Muscle of leg (tissue), 11 donors: ENCODE results near the gene HSCB. TPM values are rescaled to one million over a fixed set of nuclear protein-coding genes. Genes with fewer than 3 reads are reported as not detected.
"Not testable (repeated sequence)": the region's sequence is repeated elsewhere in the genome, so short reads cannot be mapped to it uniquely, and the experiment has no call there.

Experiments
- DNase-seq: peaks from one replicate; pipeline ENCODE4 v3.0.0; 2013
- H3K27ac ChIP-seq: one replicate; pipeline ENCODE4 v1.5.1; 2013; ENCODE audit warnings: mild to moderate bottlenecking, low read length, control low read depth
- H3K27me3 ChIP-seq: one replicate; pipeline ENCODE4 v1.6.1; 2013; ENCODE audit warnings: low read length; ENCODE audit not compliant: control insufficient read depth, insufficient read depth
- H3K36me3 ChIP-seq: one replicate; pipeline ENCODE4 v1.6.1; 2013; ENCODE audit warnings: low read length; ENCODE audit not compliant: control insufficient read depth, insufficient read depth
- H3K4me1 ChIP-seq: one replicate; pipeline ENCODE4 v1.6.1; 2013; ENCODE audit warnings: low read length; ENCODE audit not compliant: control insufficient read depth, insufficient read depth
- H3K4me3 ChIP-seq: one replicate; pipeline ENCODE4 v1.5.1; 2013; ENCODE audit warnings: low read length, control low read depth
- H3K9me3 ChIP-seq: replicated peaks from 2 replicates; pipeline ENCODE4 v1.6.1; 2013; ENCODE audit warnings: low read depth, low read length; ENCODE audit not compliant: control insufficient read depth
- WGBS: methylation state at CpG from one replicate; pipeline ENCODE4 v1.1.5; 2013; ENCODE audit warnings: missing lambda C conversion rate; ENCODE audit not compliant: insufficient coverage; 5-methylcytosine and 5-hydroxymethylcytosine counted together
- polyA plus RNA-seq, 8 donors: library from polyadenylated mRNA; unstranded; fragments of 120-200 nt; gene quantifications; one replicate each; pipeline versions ENCODE4 v1.2.1 to v1.2.3, GENCODE V29; 2013; ENCODE audit warnings: inconsistent platforms in 1 of 8, low replicate concordance in 1 of 8; ENCODE audit not compliant: insufficient read length in 8 of 8, insufficient read depth in 1 of 8
- total RNA-seq: library from RNA; stranded (reverse); fragments of 120-200 nt; gene quantifications from one replicate; pipeline ENCODE4 v1.2.4, GENCODE V29; 2013

Gene HSCB
- total and polyA plus RNA-seq, 9 donors, result 17.9 to 24.0 (median 20.4) TPM

GRCh38 chr22:28798810-28799605 is 57.2 kb downstream of the HSCB start:
- WGBS, result 3% methylated on average over 5 of the region's 7 CpGs
- DNase-seq, result peak; percentile 88
- peaks cover 23% of the 10 kb centered on the region for H3K4me1 ChIP-seq
- H3K36me3 ChIP-seq, result peaks cover 43% of the 10 kb centered on the region
- H3K27ac ChIP-seq, result peak overlapping the region; percentile 93
- H3K4me3 ChIP-seq, result peak overlapping the region; percentile 57
- no peaks in the 10 kb centered on the region for H3K9me3 ChIP-seq
- no peaks in the 10 kb centered on the region for H3K27me3 ChIP-seq

- Histone ChIP-seq H3K27me3 (no peaks in the 10 kb centered on the region), H3K4me1 (peaks cover 23% of the 10 kb centered on the region), H3K4me3 (peak overlapping the region; percentile 57), H3K36me3 (peaks cover 36% of the 10 kb centered on the region), H3K9me3 (no peaks in the 10 kb centered on the region), H3K27ac (peak overlapping the region; percentile 93)
- DNase-seq, result peak; percentile 79
- WGBS, result 0% methylated on average over 29 of the region's 31 CpGs
These were observed 57.9 kb downstream of the HSCB start for GRCh38 chr22:28799606-28800307.

- no peaks in the 10 kb centered on the region for H3K27me3 ChIP-seq
- DNase-seq, result peak; percentile 99
- peaks cover 23% of the 10 kb centered on the region for H3K4me1 ChIP-seq
- H3K4me3 ChIP-seq, result peak within 1 kb of the TSS; percentile 57
- 0% methylated on average over 72 of the region's 78 CpGs for WGBS
- H3K27ac ChIP-seq, result peak within 1 kb of the TSS; percentile 93
- no peaks in the 10 kb centered on the region for H3K9me3 ChIP-seq
- H3K36me3 ChIP-seq, result peaks cover 29% of the 10 kb centered on the region
These were observed 58.6 kb downstream of the HSCB start, which contains the start of gene XBP1 for GRCh38 chr22:28800308-28801041. XBP1 (minus strand) TSS chr22:28800569.

DNA sequence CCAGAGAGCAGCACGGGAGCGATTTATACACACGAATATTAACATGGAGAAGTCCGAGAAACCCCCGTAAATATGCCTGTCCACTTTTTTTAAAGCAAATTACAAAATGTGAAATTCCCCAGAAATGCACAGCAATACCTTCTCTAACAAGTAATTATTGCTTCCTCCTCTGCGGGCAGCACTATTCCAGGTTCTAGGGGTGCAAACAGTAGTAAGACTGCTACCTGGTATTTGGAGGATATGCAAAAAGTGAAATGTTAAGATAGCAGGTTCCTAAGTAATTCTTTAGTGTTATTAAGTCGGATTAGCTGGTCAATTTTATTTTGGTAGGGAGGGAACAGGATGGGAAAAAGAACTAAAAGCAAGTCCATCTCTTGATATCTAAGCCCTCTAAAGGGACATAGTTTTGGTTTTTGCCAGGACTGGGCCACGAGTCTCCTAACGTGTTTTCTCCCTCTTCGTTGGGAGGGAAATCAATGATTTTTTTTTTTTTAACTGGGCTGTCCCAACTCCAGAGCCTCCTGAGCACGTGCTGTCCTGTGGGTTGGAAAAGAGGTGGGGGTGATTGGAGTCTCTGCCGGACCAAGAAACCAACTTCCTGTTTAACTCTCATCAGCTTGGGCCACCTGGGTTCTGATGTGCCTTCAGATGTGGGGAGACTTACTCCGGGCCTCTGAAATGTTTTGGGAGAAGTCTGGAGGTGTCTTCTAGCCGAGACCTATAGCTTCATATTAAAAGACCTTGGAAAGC is 60.2 kb downstream of the HSCB start:
- peak overlapping the region; percentile 22 for H3K27ac ChIP-seq
- peaks cover 23% of the 10 kb centered on the region for H3K4me1 ChIP-seq
- H3K4me3 ChIP-seq, result no peak overlapping the region
- peak; percentile 38 for DNase-seq
- no peaks in the 10 kb centered on the region for H3K9me3 ChIP-seq
- peaks cover 14% of the 10 kb centered on the region for H3K36me3 ChIP-seq
- WGBS, result 32% methylated on average over 4 of the region's 14 CpGs
- H3K27me3 ChIP-seq, result no peaks in the 10 kb centered on the region

DNA sequence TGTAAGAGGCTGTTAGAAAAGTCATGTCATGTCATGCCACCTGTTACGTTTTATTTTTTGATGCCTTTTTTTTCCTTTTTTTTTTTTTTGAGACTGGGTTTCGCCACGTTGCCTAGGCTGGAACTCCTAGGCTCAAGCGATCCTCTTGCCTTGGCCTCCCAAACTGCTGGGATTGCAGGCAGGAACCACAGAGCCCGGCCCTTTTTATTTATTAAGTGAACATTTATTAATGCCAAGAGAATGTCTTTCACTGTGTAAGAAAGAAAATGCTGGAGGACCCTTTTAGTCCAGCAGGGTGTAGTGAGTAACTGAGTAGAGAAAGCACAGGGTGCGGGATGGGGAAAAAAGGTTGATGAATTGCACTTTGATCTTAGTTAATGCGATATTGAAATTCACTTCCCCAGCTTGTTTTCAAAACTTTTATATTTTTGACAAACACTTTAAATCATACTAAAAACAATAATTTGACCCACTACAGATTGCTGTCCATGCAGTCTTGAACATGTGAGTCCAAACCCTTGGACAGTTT is 60.8 kb downstream of the HSCB start:
- 44% methylated on average over 1 of the region's 7 CpGs for WGBS
- DNase-seq, result no peak
- Histone ChIP-seq H3K9me3 (no peaks in the 10 kb centered on the region), H3K27me3 (no peaks in the 10 kb centered on the region), H3K27ac (no peak overlapping the region), H3K4me3 (no peak overlapping the region), H3K36me3 (peaks cover 9% of the 10 kb centered on the region), H3K4me1 (peaks cover 23% of the 10 kb centered on the region)

- not testable (repeated sequence) for DNase-seq, H3K27me3 ChIP-seq, H3K27ac ChIP-seq, H3K4me3 ChIP-seq, H3K9me3 ChIP-seq, H3K36me3 ChIP-seq
- 78% methylated on average over 2 of the region's 5 CpGs for WGBS
- H3K4me1 ChIP-seq, result peaks cover 12% of the 10 kb centered on the region
These were observed 63.6 kb downstream of the HSCB start for GRCh38 chr22:28805426-28805825.

Other genes with a start within 250 kb of the HSCB start
- 30.1 TPM for gene TTC28, start 62.2 kb upstream of the HSCB start, total RNA-seq
- 10 to 100 TPM; 17.9 to 31.8 (median 24.1) TPM for gene TTC28, start 62.2 kb upstream of the HSCB start, polyA plus RNA-seq
- 7.4 TPM for gene CHEK2, start 219 bp upstream of the HSCB start, total RNA-seq
- gene CHEK2, start 219 bp upstream of the HSCB start, polyA plus RNA-seq, result 10 to 100 TPM in 2 of 8 donors, 1 to 10 TPM in 6; 6.3 to 10.9 (median 9.0) TPM
- 21.8 TPM for gene CCDC117, start 30.7 kb downstream of the HSCB start, total RNA-seq
- 10 to 100 TPM; 14.2 to 30.9 (median 22.9) TPM for gene CCDC117, start 30.7 kb downstream of the HSCB start, polyA plus RNA-seq
- 86.8 TPM for gene XBP1, start 58.5 kb downstream of the HSCB start, total RNA-seq
- 10 to 100 TPM; 56.2 to 88.6 (median 65.5) TPM for gene XBP1, start 58.5 kb downstream of the HSCB start, polyA plus RNA-seq
- gene ZNRF3, start 141.5 kb downstream of the HSCB start, total RNA-seq, result 5.5 TPM
- gene ZNRF3, start 141.5 kb downstream of the HSCB start, polyA plus RNA-seq, result 1 to 10 TPM; 6.3 to 8.7 (median 8.1) TPM